ENCODE data around the gene AKAP13.

The AKAP13 gene

GRCh38 chr15:85685356-85685755, 305.0 kb downstream of the AKAP13 start:
- Histone ChIP-seq H3K27me3 (ENCODE audit: low read depth, low read length) (no peaks in the 10 kb centered on the region), H3K79me2 (ENCODE audit: low read length) (no peaks in the 10 kb centered on the region), H4K20me1 (ENCODE audit: insufficient read depth, low read length) (no peaks in the 10 kb centered on the region), H3K36me3 (replicated peaks; ENCODE audit: low read depth, low read length) (peaks cover 19% of the 10 kb centered on the region), H2AFZ (ENCODE audit: low read depth, low read length) (no peak overlapping the region), H3K4me2 (ENCODE audit: low read length) (no peak overlapping the region), H3K27ac (ENCODE audit: low read length) (no peak overlapping the region), H3K9me3 (ENCODE audit: insufficient read depth, low read length) (no peaks in the 10 kb centered on the region), H3K9ac (ENCODE audit: low read length) (no peak overlapping the region), H3K4me1 (ENCODE audit: low read length) (peaks cover 42% of the 10 kb centered on the region), H3K4me3 (ENCODE audit: low read length) (no peak overlapping the region)
- no peak for TF ChIP-seq EZH2phosphoT487 (IDR thresholded peaks at IDR 0.05; ENCODE audit: low read depth)
- TF ChIP-seq, protein P1, sequence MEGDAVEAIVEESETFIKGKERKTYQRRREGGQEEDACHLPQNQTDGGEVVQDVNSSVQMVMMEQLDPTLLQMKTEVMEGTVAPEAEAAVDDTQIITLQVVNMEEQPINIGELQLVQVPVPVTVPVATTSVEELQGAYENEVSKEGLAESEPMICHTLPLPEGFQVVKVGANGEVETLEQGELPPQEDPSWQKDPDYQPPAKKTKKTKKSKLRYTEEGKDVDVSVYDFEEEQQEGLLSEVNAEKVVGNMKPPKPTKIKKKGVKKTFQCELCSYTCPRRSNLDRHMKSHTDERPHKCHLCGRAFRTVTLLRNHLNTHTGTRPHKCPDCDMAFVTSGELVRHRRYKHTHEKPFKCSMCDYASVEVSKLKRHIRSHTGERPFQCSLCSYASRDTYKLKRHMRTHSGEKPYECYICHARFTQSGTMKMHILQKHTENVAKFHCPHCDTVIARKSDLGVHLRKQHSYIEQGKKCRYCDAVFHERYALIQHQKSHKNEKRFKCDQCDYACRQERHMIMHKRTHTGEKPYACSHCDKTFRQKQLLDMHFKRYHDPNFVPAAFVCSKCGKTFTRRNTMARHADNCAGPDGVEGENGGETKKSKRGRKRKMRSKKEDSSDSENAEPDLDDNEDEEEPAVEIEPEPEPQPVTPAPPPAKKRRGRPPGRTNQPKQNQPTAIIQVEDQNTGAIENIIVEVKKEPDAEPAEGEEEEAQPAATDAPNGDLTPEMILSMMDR (IDR thresholded peaks at IDR 0.05; ENCODE audit: low read depth, low read length) = no peak

DNA sequence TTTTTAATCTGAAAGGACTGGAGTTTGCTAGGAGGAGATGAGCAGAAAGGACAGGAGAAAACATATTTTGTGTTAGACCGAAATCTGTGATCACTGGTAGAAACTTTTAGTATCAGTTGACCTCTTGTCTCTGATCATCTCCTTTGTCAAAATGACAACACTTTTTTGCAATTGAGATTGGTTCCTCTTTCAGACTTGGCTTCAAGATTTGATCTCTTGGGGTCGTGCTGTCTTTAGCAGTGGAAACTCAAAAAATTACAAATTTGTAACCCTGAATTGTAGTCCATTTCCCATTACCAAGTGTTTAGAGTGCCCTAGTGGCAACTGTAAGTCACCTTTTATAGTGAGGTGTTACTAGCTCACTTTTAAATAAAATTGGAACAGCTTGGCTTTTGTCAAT, 306.9 kb downstream of the AKAP13 start:
- H3K9ac ChIP-seq (ENCODE audit: low read length) = peak overlapping the region; percentile 31
- peak overlapping the region; percentile 38 for H3K4me2 ChIP-seq (ENCODE audit: low read length)
- no peak for TF ChIP-seq EZH2phosphoT487 (IDR thresholded peaks at IDR 0.05; ENCODE audit: low read depth)
- TF ChIP-seq, protein P1 (IDR thresholded peaks at IDR 0.05; ENCODE audit: low read depth, low read length) = peak; percentile 34
- peaks cover 13% of the 10 kb centered on the region; the same call in 1 of the 2 replicates for H3K79me2 ChIP-seq (ENCODE audit: low read length)
- H3K4me3 ChIP-seq (ENCODE audit: low read length) = no peak overlapping the region
- no peaks in the 10 kb centered on the region for H4K20me1 ChIP-seq (ENCODE audit: insufficient read depth, low read length)
- H2AFZ ChIP-seq (ENCODE audit: low read depth, low read length) = no peak overlapping the region
- peaks cover 60% of the 10 kb centered on the region for H3K4me1 ChIP-seq (ENCODE audit: low read length)
- peak overlapping the region; percentile 67 for H3K27ac ChIP-seq (ENCODE audit: low read length)
- no peaks in the 10 kb centered on the region for H3K27me3 ChIP-seq (ENCODE audit: low read depth, low read length)
- H3K36me3 ChIP-seq (replicated peaks; ENCODE audit: low read depth, low read length) = peaks cover 19% of the 10 kb centered on the region
- H3K9me3 ChIP-seq (ENCODE audit: insufficient read depth, low read length) = no peaks in the 10 kb centered on the region

GRCh38 chr15:85688711-85689110, 308.3 kb downstream of the AKAP13 start:
- Histone ChIP-seq H3K27me3 (ENCODE audit: low read depth, low read length) (no peaks in the 10 kb centered on the region), H3K4me1 (ENCODE audit: low read length) (peaks cover 74% of the 10 kb centered on the region), H3K27ac (ENCODE audit: low read length) (peak overlapping the region; percentile 96), H4K20me1 (ENCODE audit: insufficient read depth, low read length) (no peaks in the 10 kb centered on the region), H3K4me3 (ENCODE audit: low read length) (no peak overlapping the region), H2AFZ (ENCODE audit: low read depth, low read length) (no peak overlapping the region), H3K79me2 (ENCODE audit: low read length) (peaks cover 19% of the 10 kb centered on the region), H3K4me2 (ENCODE audit: low read length) (peak overlapping the region; percentile 90), H3K9me3 (ENCODE audit: insufficient read depth, low read length) (no peaks in the 10 kb centered on the region), H3K9ac (ENCODE audit: low read length) (peak overlapping the region; percentile 91), H3K36me3 (replicated peaks; ENCODE audit: low read depth, low read length) (peaks cover 24% of the 10 kb centered on the region)
- TF ChIP-seq, protein P1 (IDR thresholded peaks at IDR 0.05; ENCODE audit: low read depth, low read length) = no peak
- no peak for TF ChIP-seq EZH2phosphoT487 (IDR thresholded peaks at IDR 0.05; ENCODE audit: low read depth)

- Histone ChIP-seq H3K27me3 (ENCODE audit: low read depth, low read length) (no peaks in the 10 kb centered on the region), H3K4me3 (ENCODE audit: low read length) (peak overlapping the region; percentile 72), H4K20me1 (ENCODE audit: insufficient read depth, low read length) (no peaks in the 10 kb centered on the region), H2AFZ (ENCODE audit: low read depth, low read length) (no peak overlapping the region; the same call in 1 of the 2 replicates), H3K27ac (ENCODE audit: low read length) (peak overlapping the region; percentile 96), H3K4me1 (ENCODE audit: low read length) (peaks cover 79% of the 10 kb centered on the region), H3K9ac (ENCODE audit: low read length) (peak overlapping the region; percentile 91), H3K36me3 (replicated peaks; ENCODE audit: low read depth, low read length) (peaks cover 27% of the 10 kb centered on the region), H3K79me2 (ENCODE audit: low read length) (peaks cover 19% of the 10 kb centered on the region), H3K9me3 (ENCODE audit: insufficient read depth, low read length) (no peaks in the 10 kb centered on the region), H3K4me2 (ENCODE audit: low read length) (peak overlapping the region; percentile 90)
- TF ChIP-seq EZH2phosphoT487 (IDR thresholded peaks at IDR 0.05; ENCODE audit: low read depth) = no peak
- TF ChIP-seq, protein P1 (IDR thresholded peaks at IDR 0.05; ENCODE audit: low read depth, low read length) = no peak
Observed at GRCh38 chr15:85689729-85690128, 309.3 kb downstream of the AKAP13 start.

Measured in OCI-LY3 (cell line).